HepG2 (cell line): Measurements from ENCODE around the gene TMEM129. TPM values are rescaled to one million over a fixed set of nuclear protein-coding genes. Genes with fewer than 3 reads are reported as not detected.

Experiments
- ATAC-seq: fragments of 200-7000 bp; cut with Tn5 transposase; 3 replicates; pipeline ENCODE4 v1.9.1; 2020; ENCODE audit warnings: mild to moderate bottlenecking, moderate library complexity
- BruUV-seq: library from RNA; stranded (reverse); fragments of 400-500 nt; replicated peaks from 2 replicates; lab custom pipeline; 2021; lab: Mats Ljungman, UMichigan
- CTCF ChIA-PET: fragments of 300-600 bp; formaldehyde crosslinking; extraction: SDS; loops from one replicate; lab custom pipeline; 2021; ENCODE audit warnings: low total read pairs, inconsistent platforms, low intra/inter-chr PET ratio; lab: Yijun Ruan, JAX
- POLR2A ChIA-PET: fragments of 350-600 bp; sonication (Branson Sonifier 250); formaldehyde crosslinking; loops from one replicate; lab custom pipeline; 2020; ENCODE audit warnings: antibody characterized with exemption, inconsistent platforms; lab: Yijun Ruan, JAX
- DNase-seq: peaks from one replicate; pipeline ENCODE4 v3.0.0-alpha.2; 2015; ENCODE audit warnings: low spot score
- FAIRE-seq: peaks from 3 replicates; lab custom pipeline; 2011; peaks lifted over from hg19 to GRCh38; lab: Jason Lieb, UNC
- H2AFZ ChIP-seq: one replicate; pipeline ENCODE4 v1.6.1; 2011; ENCODE audit warnings: low read length, inconsistent platforms
- H3K27ac ChIP-seq: fragments of 300-600 bp; 3 replicates; pipeline ENCODE4 v1.8.0; 2011; ENCODE audit warnings: mixed run types, mild to moderate bottlenecking, mixed read lengths, low read length, inconsistent platforms; ENCODE audit not compliant: insufficient read depth; ENCODE audit errors: extremely low read length
- H3K27me3 ChIP-seq, 2 experiments: fragments of 200-600 bp in 1 of 2; 2 replicates in 1 of 2; 3 replicates in 1 of 2; pipeline versions ENCODE4 v1.6.0 to v1.8.0; 2011; ENCODE audit warnings: low read length in 2 of 2, mild to moderate bottlenecking in 2 of 2, moderate library complexity in 2 of 2, inconsistent platforms in 1 of 2; ENCODE audit not compliant: insufficient read depth in 2 of 2, control insufficient read depth in 1 of 2
- H3K36me3 ChIP-seq, 2 experiments: fragments of 200-600 bp in 1 of 2; replicated peaks in 1 of 2; 2 replicates in 1 of 2; 3 replicates in 1 of 2; pipeline versions ENCODE4 v1.5.1 to v1.8.0; 2011; ENCODE audit warnings: low read length in 2 of 2, inconsistent platforms in 1 of 2; ENCODE audit not compliant: insufficient read depth in 2 of 2, control insufficient read depth in 1 of 2
- H3K4me1 ChIP-seq: 2 replicates; pipeline ENCODE4 v1.5.1; 2012; ENCODE audit warnings: low read length, inconsistent platforms; ENCODE audit not compliant: insufficient read depth
- H3K4me2 ChIP-seq: 2 replicates; pipeline ENCODE4 v1.6.0; 2011; ENCODE audit warnings: low read depth, low read length, inconsistent platforms
- H3K4me3 ChIP-seq, 3 experiments: fragments of 200-600 bp in 1 of 3; sonication (generic), shearing (Covaris generic) in 1 of 3; replicated peaks in 1 of 3; 2 replicates each; pipeline ENCODE4 v1.5.1; 2011 to 2016; ENCODE audit warnings: low read length in 3 of 3, inconsistent platforms in 2 of 3, low read depth in 2 of 3, mild to moderate bottlenecking in 2 of 3, control low read depth in 1 of 3, mixed read lengths in 1 of 3; ENCODE audit not compliant: insufficient read depth in 1 of 3
- H3K79me2 ChIP-seq: one replicate; pipeline ENCODE4 v1.6.1; 2011; ENCODE audit warnings: low read length, inconsistent platforms; ENCODE audit not compliant: insufficient read depth
- H3K9ac ChIP-seq: 2 replicates; pipeline ENCODE4 v1.6.0; 2011; ENCODE audit warnings: mild to moderate bottlenecking, low read depth, low read length, inconsistent platforms; ENCODE audit not compliant: insufficient read depth
- H3K9me3 ChIP-seq: 2 replicates; pipeline ENCODE4 v1.5.1; 2012; ENCODE audit warnings: mild to moderate bottlenecking, low read length
- H4K20me1 ChIP-seq: 2 replicates; pipeline ENCODE4 v1.6.0; 2011; ENCODE audit warnings: inconsistent platforms, mild to moderate bottlenecking, low read length, moderate library complexity; ENCODE audit not compliant: insufficient read depth
- HNF4G ChIP-seq, 2 experiments: sonication (generic) in 1 of 2; formaldehyde crosslinking in 1 of 2; IDR thresholded peaks; 2 replicates each; pipeline versions ENCODE4 v1.4.0 to v1.6.1; 2011 to 2020; ENCODE audit warnings: borderline replicate concordance in 2 of 2, low read depth in 2 of 2, mild to moderate bottlenecking in 2 of 2, low read length in 1 of 2, missing genetic modification reagents in 1 of 2, moderate library complexity in 1 of 2
- MED1 ChIP-seq: sonication (generic); formaldehyde crosslinking; IDR thresholded peaks from 2 replicates; pipeline ENCODE4 v1.4.0; 2020; ENCODE audit warnings: missing genetic modification reagents
- MXD1 ChIP-seq: sonication (generic); formaldehyde crosslinking; IDR thresholded peaks from 2 replicates; pipeline ENCODE4 v1.4.0; 2020; ENCODE audit warnings: mild to moderate bottlenecking, missing genetic modification reagents
- NCOA1 ChIP-seq: sonication (generic); formaldehyde crosslinking; IDR thresholded peaks from 2 replicates; pipeline ENCODE4 v1.9.0; 2021; ENCODE audit warnings: missing genetic modification reagents
- PAX8 ChIP-seq: sonication (generic); formaldehyde crosslinking; IDR thresholded peaks from 2 replicates; pipeline ENCODE4 v1.8.0; 2022; ENCODE audit warnings: mild to moderate bottlenecking, missing genetic modification reagents, borderline replicate concordance
- RBAK ChIP-seq: sonication (generic); formaldehyde crosslinking; IDR thresholded peaks from 2 replicates; pipeline ENCODE4 v1.5.1; 2020; ENCODE audit warnings: mild to moderate bottlenecking, missing genetic modification reagents
- RBM22 ChIP-seq: fragments of 200-400 bp; formaldehyde crosslinking; optimal IDR thresholded peaks from 2 replicates; pipeline ENCODE3; 2017; ENCODE audit warnings: mild to moderate bottlenecking, low read length, moderate library complexity
- ZNF235 ChIP-seq: sonication (generic); formaldehyde crosslinking; IDR thresholded peaks from 2 replicates; pipeline ENCODE4 v1.8.1; 2023; ENCODE audit warnings: mild to moderate bottlenecking, missing genetic modification reagents, borderline replicate concordance
- ZNF441 ChIP-seq: sonication (generic); formaldehyde crosslinking; IDR thresholded peaks from 2 replicates; pipeline ENCODE4 v1.7.0; 2021; ENCODE audit warnings: missing genetic modification reagents, borderline replicate concordance
- ZNF704 ChIP-seq: sonication (generic); formaldehyde crosslinking; IDR thresholded peaks from 2 replicates; pipeline ENCODE4 v1.8.1; 2023; ENCODE audit warnings: mild to moderate bottlenecking, inconsistent platforms, moderate library complexity, missing genetic modification reagents, borderline replicate concordance
- ZNF724P ChIP-seq: sonication (generic); formaldehyde crosslinking; IDR thresholded peaks from 2 replicates; pipeline ENCODE4 v1.8.0; 2022; ENCODE audit warnings: missing genetic modification reagents, borderline replicate concordance
- WGBS: methylation state at CpG from one replicate; pipeline ENCODE4 v1.1.6; 2017; ENCODE audit warnings: low lambda C conversion rate; 5-methylcytosine and 5-hydroxymethylcytosine counted together
- in situ Hi-C: cut with HindIII; loops from 2 replicates; pipeline ENCODE4 v1.10.0; 2017; ENCODE audit warnings: low pct_unique_long_range_greater_than_20kb; ENCODE audit not compliant: extremely low pct_ligation_motif_present
- intact Hi-C: fragments of 100-400 bp; cut with micrococcal nuclease; formaldehyde crosslinking; loops from one replicate; pipeline ENCODE4 v1.10.0; 2022; ENCODE audit not compliant: unreplicated experiment
- polyA plus RNA-seq, 8 experiments: library from polyadenylated mRNA; depleted of rRNA in 3 of 8; stranded (reverse) in 7 of 8; unstranded in 1 of 8; fragments of >200 nt; fragmentation: Illumina TruSeq in 4 of 8; extraction: Trizol in 4 of 8; gene quantifications; 2 replicates each; pipeline versions ENCODE4 v1.2.1 to v1.2.3, GENCODE V29; 2011 to 2016; ENCODE audit warnings: low read depth in 4 of 8, missing spikeins in 1 of 8, mixed read lengths in 1 of 8; ENCODE audit not compliant: insufficient read depth in 1 of 8
- total RNA-seq, 5 experiments: library from RNA; depleted of rRNA; stranded (reverse); fragments of >200 nt; fragmentation: Illumina TruSeq; extraction: Trizol; gene quantifications; 2 replicates each; pipeline ENCODE4 v1.2.3, GENCODE V29; 2016; ENCODE audit warnings: low read depth in 1 of 5
- TF ChIP-seq, protein P1 (sequence below): sonication (generic); formaldehyde crosslinking; IDR thresholded peaks from 2 replicates; pipeline ENCODE4 v1.8.1; 2023; ENCODE audit warnings: missing genetic modification reagents, mild to moderate bottlenecking, borderline replicate concordance
- TF ChIP-seq, protein P2 (sequence below): sonication (generic); formaldehyde crosslinking; IDR thresholded peaks from 2 replicates; pipeline ENCODE4 v1.4.0; 2020; ENCODE audit warnings: missing genetic modification reagents
- TF ChIP-seq, protein P3 (sequence below): sonication (generic); formaldehyde crosslinking; IDR thresholded peaks from 2 replicates; pipeline ENCODE4 v1.5.1; 2020; ENCODE audit warnings: mild to moderate bottlenecking, missing genetic modification reagents, borderline replicate concordance

The TMEM129 gene
- total and polyA plus RNA-seq, 2 of the 13 experiments (the other 11 are each of a cell fraction or from before 2014, with no cell fraction given): 19.0 to 25.8 TPM

GRCh38 chr4:1745697-1746096, 24.6 kb upstream of the TMEM129 start:
- WGBS: 84% methylated on average over 10 of the region's 12 CpGs
- H4K20me1 ChIP-seq: no peaks in the 10 kb centered on the region
- H3K4me1 ChIP-seq: peaks cover 62% of the 10 kb centered on the region
- DNase-seq (no peak), FAIRE-seq (no peak), ATAC-seq (no peak)
- no peaks in the 10 kb centered on the region for H3K27me3 ChIP-seq
- no peak overlapping the region for H3K9ac ChIP-seq
- no peaks in the 10 kb centered on the region for H3K79me2 ChIP-seq
- ChIA-PET CTCF (interaction anchor here (0.7 to 7.5 kb wide), 4 partner anchors 36 to 68 kb away, joined by 3 to 179 read pairs (median 4); no protein-coding TSS in a partner anchor), POLR2A (interaction anchor here (0.8 to 5.7 kb wide), 4 partner anchors 21 to 119 kb away, joined by 3 to 45 read pairs (median 19); no protein-coding TSS in a partner anchor)
- in situ Hi-C loops: no loop called here
- H3K4me2 ChIP-seq: peak overlapping the region; percentile 98
- BruUV-seq: no TSS peak
- intact Hi-C loops: loop anchor here (1.0 to 5.0 kb wide), 5 partner anchors 21 to 167 kb away; no protein-coding TSS in a partner anchor
- H3K36me3 ChIP-seq: peaks cover 19 to 26% of the 10 kb centered on the region in 2 experiments
- H3K4me3 ChIP-seq: peak overlapping the region in 1 of 3 experiments; percentile 75; a peak in 1 of 6 replicates
- H3K9me3 ChIP-seq: no peaks in the 10 kb centered on the region
- H3K27ac ChIP-seq: no peak overlapping the region
- no peak overlapping the region for H2AFZ ChIP-seq
- TF ChIP-seq ZNF704 (CRISPR knock-in tag): 0 out of 2 replicates have a peak, but pooled peaks have one; percentile 9
- TF ChIP-seq, protein P1, sequence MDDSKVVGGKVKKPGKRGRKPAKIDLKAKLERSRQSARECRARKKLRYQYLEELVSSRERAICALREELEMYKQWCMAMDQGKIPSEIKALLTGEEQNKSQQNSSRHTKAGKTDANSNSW (CRISPR knock-in tag): no peak
- TF ChIP-seq, protein P2, sequence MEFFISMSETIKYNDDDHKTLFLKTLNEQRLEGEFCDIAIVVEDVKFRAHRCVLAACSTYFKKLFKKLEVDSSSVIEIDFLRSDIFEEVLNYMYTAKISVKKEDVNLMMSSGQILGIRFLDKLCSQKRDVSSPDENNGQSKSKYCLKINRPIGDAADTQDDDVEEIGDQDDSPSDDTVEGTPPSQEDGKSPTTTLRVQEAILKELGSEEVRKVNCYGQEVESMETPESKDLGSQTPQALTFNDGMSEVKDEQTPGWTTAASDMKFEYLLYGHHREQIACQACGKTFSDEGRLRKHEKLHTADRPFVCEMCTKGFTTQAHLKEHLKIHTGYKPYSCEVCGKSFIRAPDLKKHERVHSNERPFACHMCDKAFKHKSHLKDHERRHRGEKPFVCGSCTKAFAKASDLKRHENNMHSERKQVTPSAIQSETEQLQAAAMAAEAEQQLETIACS (CRISPR knock-in tag): 0 out of 2 replicates have a peak, but pooled peaks have one; percentile 31
- TF ChIP-seq ZNF235 (CRISPR knock-in tag): 0 out of 2 replicates have a peak, but pooled peaks have one; percentile 22
- no peak for TF ChIP-seq RBAK (CRISPR knock-in tag)
- peak; percentile 26 for TF ChIP-seq RBM22
- TF ChIP-seq ZNF441 (CRISPR knock-in tag): no peak
- TF ChIP-seq NCOA1 (CRISPR knock-in tag): 0 out of 2 replicates have a peak, but pooled peaks have one; percentile 33
- TF ChIP-seq, protein P3, sequence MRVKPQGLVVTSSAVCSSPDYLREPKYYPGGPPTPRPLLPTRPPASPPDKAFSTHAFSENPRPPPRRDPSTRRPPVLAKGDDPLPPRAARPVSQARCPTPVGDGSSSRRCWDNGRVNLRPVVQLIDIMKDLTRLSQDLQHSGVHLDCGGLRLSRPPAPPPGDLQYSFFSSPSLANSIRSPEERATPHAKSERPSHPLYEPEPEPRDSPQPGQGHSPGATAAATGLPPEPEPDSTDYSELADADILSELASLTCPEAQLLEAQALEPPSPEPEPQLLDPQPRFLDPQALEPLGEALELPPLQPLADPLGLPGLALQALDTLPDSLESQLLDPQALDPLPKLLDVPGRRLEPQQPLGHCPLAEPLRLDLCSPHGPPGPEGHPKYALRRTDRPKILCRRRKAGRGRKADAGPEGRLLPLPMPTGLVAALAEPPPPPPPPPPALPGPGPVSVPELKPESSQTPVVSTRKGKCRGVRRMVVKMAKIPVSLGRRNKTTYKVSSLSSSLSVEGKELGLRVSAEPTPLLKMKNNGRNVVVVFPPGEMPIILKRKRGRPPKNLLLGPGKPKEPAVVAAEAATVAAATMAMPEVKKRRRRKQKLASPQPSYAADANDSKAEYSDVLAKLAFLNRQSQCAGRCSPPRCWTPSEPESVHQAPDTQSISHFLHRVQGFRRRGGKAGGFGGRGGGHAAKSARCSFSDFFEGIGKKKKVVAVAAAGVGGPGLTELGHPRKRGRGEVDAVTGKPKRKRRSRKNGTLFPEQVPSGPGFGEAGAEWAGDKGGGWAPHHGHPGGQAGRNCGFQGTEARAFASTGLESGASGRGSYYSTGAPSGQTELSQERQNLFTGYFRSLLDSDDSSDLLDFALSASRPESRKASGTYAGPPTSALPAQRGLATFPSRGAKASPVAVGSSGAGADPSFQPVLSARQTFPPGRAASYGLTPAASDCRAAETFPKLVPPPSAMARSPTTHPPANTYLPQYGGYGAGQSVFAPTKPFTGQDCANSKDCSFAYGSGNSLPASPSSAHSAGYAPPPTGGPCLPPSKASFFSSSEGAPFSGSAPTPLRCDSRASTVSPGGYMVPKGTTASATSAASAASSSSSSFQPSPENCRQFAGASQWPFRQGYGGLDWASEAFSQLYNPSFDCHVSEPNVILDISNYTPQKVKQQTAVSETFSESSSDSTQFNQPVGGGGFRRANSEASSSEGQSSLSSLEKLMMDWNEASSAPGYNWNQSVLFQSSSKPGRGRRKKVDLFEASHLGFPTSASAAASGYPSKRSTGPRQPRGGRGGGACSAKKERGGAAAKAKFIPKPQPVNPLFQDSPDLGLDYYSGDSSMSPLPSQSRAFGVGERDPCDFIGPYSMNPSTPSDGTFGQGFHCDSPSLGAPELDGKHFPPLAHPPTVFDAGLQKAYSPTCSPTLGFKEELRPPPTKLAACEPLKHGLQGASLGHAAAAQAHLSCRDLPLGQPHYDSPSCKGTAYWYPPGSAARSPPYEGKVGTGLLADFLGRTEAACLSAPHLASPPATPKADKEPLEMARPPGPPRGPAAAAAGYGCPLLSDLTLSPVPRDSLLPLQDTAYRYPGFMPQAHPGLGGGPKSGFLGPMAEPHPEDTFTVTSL (CRISPR knock-in tag): no peak
- no peak for TF ChIP-seq MED1 (CRISPR knock-in tag)
- TF ChIP-seq HNF4G (IDR thresholded peaks at IDR 0.05; ENCODE audit: borderline replicate concordance, low read depth, low read length): no peak
- TF ChIP-seq HNF4G (CRISPR knock-in tag; IDR thresholded peaks at IDR 0.05; ENCODE audit: borderline replicate concordance, low read depth): no peak
- peak; percentile 4; the same call in 1 of the 2 replicates for TF ChIP-seq PAX8 (CRISPR knock-in tag)
- TF ChIP-seq ZNF724P (CRISPR knock-in tag): no peak
- 0 out of 2 replicates have a peak, but pooled peaks have one; percentile 2 for TF ChIP-seq MXD1
